Measurements from ENCODE around the gene SRD5A3. TPM values are rescaled to one million over a fixed set of nuclear protein-coding genes. Genes with fewer than 3 reads are reported as not detected.

SRD5A3 gene
- total RNA-seq, 1 experiment from 2014 or later = 26.1 TPM

DNA sequence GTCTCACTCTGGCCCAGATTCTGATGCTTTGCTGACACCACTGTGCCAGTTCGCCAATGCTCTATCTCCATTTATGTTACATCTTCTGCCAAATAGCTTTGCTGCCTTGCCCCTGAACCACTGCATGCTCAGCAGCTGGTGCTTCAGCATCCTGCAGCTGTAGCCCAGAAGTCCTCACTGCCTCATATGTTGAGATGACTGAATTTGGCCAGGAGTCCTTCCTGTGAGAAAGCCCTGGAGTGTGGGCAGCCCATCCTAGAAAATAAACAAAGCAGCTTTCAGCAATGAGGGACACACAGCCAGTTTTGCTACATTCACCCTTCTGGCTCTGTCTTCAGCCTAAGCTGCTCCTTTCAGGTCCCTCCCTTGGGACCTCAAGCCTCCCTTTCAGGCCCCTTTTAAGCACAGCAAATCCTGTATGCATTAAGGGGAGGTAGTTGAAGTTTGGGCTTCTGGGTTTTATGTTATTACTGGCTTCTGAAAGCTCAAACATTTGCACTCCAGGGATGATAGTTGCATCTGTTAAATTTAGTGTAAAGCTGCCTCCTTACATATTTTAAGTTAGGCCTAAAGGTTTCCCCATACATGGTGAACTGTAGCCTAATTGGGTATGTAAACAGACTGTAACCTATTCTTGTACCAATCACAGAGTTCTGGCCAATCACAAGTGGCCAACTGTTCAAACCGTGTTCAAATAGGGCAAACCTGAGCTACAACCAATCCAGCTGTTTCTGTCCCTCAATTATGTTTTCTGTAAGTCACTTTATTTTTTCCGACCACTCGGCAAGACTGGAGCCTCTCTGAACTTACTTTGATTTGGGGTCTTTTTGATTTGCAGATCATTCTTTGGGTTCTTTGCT, 47.6 kb downstream of the SRD5A3 start:
- ChIA-PET POLR2A (interaction anchor here (4.5 to 8.8 kb wide), 3 partner anchors 8 to 41 kb away, joined by 42 to 387 read pairs (median 66); partner anchors contain the start of gene SRD5A3), CTCF (interaction anchor here (0.9 to 3.9 kb wide), 4 partner anchors 30 to 541 kb away, joined by 3 to 33 read pairs (median 4); partner anchors contain the start of gene SRD5A3)
- Mint-ChIP-seq H3K9me3 (ENCODE audit: unreplicated experiment) (no peaks in the 10 kb centered on the region), H3K27me3 (ENCODE audit: insufficient read depth, unreplicated experiment) (no peaks in the 10 kb centered on the region), H3K27ac (ENCODE audit: low read depth, unreplicated experiment) (no peak overlapping the region), H3K4me1 (ENCODE audit: insufficient read depth, unreplicated experiment) (peaks cover 14% of the 10 kb centered on the region), H3K4me3 (ENCODE audit: unreplicated experiment) (no peak overlapping the region), H3K36me3 (ENCODE audit: insufficient read depth, unreplicated experiment) (peaks cover 26% of the 10 kb centered on the region)
- intact Hi-C loops (cut with micrococcal nuclease) = no loop called here
- no peak for DNase-seq (ENCODE audit: unreplicated experiment)
- TF ChIP-seq, protein P1, sequence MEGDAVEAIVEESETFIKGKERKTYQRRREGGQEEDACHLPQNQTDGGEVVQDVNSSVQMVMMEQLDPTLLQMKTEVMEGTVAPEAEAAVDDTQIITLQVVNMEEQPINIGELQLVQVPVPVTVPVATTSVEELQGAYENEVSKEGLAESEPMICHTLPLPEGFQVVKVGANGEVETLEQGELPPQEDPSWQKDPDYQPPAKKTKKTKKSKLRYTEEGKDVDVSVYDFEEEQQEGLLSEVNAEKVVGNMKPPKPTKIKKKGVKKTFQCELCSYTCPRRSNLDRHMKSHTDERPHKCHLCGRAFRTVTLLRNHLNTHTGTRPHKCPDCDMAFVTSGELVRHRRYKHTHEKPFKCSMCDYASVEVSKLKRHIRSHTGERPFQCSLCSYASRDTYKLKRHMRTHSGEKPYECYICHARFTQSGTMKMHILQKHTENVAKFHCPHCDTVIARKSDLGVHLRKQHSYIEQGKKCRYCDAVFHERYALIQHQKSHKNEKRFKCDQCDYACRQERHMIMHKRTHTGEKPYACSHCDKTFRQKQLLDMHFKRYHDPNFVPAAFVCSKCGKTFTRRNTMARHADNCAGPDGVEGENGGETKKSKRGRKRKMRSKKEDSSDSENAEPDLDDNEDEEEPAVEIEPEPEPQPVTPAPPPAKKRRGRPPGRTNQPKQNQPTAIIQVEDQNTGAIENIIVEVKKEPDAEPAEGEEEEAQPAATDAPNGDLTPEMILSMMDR (IDR thresholded peaks at IDR 0.05; ENCODE audit: unreplicated experiment) = no peak
- no TSS peak for BruUV-seq (replicated peaks)

DNA sequence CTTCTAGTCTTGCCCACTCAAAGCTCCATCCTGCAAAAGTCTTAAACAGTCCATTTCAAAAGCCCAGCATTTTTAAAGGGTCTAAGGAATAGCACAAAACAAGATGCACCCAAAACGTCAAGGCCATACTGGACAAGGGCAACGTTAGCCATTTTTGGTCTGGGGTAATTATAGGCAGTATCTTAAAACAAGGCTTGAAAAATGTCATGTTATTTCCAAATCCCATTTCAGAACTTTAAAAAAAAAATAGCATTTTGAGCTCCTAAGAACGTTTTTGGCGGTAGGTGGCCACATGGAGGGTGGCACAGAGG, 49.1 kb downstream of the SRD5A3 start:
- intact Hi-C loops (cut with micrococcal nuclease) = loop anchor here (5.0 kb wide), 2 partner anchors 152 to 472 kb away; partner anchors contain the start of gene CLOCK
- peaks cover 20% of the 10 kb centered on the region for H3K4me1 Mint-ChIP-seq (ENCODE audit: insufficient read depth, unreplicated experiment)

DNA sequence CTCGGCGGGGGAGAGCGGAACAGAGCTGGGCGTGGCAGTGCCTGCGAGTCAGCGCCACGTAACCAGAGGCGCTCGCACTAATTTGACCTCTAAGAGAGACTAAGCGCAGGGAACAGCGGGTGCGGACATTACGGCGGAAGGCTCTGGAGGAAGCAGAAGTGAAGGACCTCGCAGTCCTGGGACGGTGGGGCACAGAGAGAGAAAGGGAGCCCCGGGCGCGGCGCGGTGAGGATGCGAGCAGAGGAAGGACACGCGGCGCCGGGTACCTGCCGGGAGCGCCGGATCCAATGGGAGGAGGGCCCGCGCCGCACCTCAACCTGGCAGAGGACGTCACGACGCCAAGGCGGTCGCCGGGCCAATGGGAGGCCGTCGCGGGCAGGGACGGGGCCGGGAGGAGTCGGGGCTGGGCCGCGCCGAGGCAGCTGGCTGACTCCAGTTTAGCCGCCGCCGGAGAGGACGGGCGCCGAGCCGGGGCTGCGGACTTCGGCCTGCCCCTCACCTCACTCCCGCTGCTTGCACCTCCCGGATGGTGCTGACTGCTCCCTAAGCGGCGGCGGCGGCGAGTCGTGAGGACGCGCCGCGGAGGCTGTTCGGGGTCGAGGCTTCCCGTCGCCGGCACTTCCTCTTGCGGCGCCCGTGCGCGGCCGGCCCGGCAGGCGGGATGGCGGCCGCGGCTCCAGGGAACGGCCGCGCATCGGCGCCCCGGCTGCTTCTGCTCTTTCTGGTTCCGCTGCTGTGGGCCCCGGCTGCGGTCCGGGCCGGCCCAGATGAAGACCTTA, 49.7 kb downstream of the SRD5A3 start, which contains the start of gene TMEM165:
Gene TMEM165 (plus strand): TSS at position 429 of the 779 bp plus-strand sequence. CDS start 233 bp downstream, at position 662.
- CTCF ChIA-PET = interaction anchor here (0.7 to 3.9 kb wide), 9 partner anchors 11 to 425 kb away, joined by 3 to 33 read pairs (median 3); partner anchors contain the start of gene SRD5A3
- POLR2A ChIA-PET = interaction anchor here (0.6 to 8.8 kb wide), 27 partner anchors 10 to 1583 kb away, joined by 3 to 387 read pairs (median 4); partner anchors contain the start of genes CLOCK, POLR2B and SRD5A3
- H3K36me3 Mint-ChIP-seq (ENCODE audit: insufficient read depth, unreplicated experiment) = peaks cover 47% of the 10 kb centered on the region

More for the DNA sequence above, 49.1 kb downstream of the SRD5A3 start:
- no peak for DNase-seq (ENCODE audit: unreplicated experiment)
- BruUV-seq (replicated peaks) = TSS peak; percentile 77
- Mint-ChIP-seq H3K4me3 (ENCODE audit: unreplicated experiment) (peak overlapping the region; percentile 93), H3K27ac (ENCODE audit: low read depth, unreplicated experiment) (peak overlapping the region; percentile 98), H3K27me3 (ENCODE audit: insufficient read depth, unreplicated experiment) (no peaks in the 10 kb centered on the region), H3K36me3 (ENCODE audit: insufficient read depth, unreplicated experiment) (peaks cover 41% of the 10 kb centered on the region), H3K9me3 (ENCODE audit: unreplicated experiment) (no peaks in the 10 kb centered on the region)
- CTCF ChIA-PET = interaction anchor here (0.6 to 3.9 kb wide), 8 partner anchors 14 to 211 kb away, joined by 3 to 33 read pairs (median 3); partner anchors contain the start of gene SRD5A3
- TF ChIP-seq, protein P1 (IDR thresholded peaks at IDR 0.05; ENCODE audit: unreplicated experiment) = no peak
- POLR2A ChIA-PET = interaction anchor here (0.6 to 8.8 kb wide), 21 partner anchors 10 to 471 kb away, joined by 3 to 387 read pairs (median 4); partner anchors contain the start of gene SRD5A3

More for the DNA sequence above, 49.7 kb downstream of the SRD5A3 start, which contains the start of gene TMEM165:
- TF ChIP-seq, protein P1 (IDR thresholded peaks at IDR 0.05; ENCODE audit: unreplicated experiment) = no peak
- Mint-ChIP-seq H3K27ac (ENCODE audit: low read depth, unreplicated experiment) (peak within 1 kb of the TSS; percentile 98), H3K9me3 (ENCODE audit: unreplicated experiment) (no peaks in the 10 kb centered on the region), H3K27me3 (ENCODE audit: insufficient read depth, unreplicated experiment) (no peaks in the 10 kb centered on the region), H3K4me1 (ENCODE audit: insufficient read depth, unreplicated experiment) (peaks cover 22% of the 10 kb centered on the region), H3K4me3 (ENCODE audit: unreplicated experiment) (peak within 1 kb of the TSS; percentile 93)
- intact Hi-C loops (cut with micrococcal nuclease) = loop anchor here (2.0 to 5.0 kb wide), 4 partner anchors 17 to 472 kb away; partner anchors contain the start of gene CLOCK
- peak; percentile 93 for DNase-seq (ENCODE audit: unreplicated experiment)
- no TSS peak for BruUV-seq (replicated peaks)

Measured in MCF 10A (cell line).